Prostate gland (tissue), 2 donors: Measurements from ENCODE around the gene PSAT1.

Source experiments
- CTCF ChIP-seq, 4 experiments: fragments of 200-600 bp in 2 of 4; fragments of 450-650 bp in 2 of 4; sonication (generic) in 2 of 4; IDR thresholded peaks; 1 replicate in 3 of 4; 2 replicates in 1 of 4; pipeline ENCODE4 v1.5.1; 2016 to 2019; ENCODE audit warnings: antibody characterized with exemption in 4 of 4, mild to moderate bottlenecking in 2 of 4, moderate library complexity in 2 of 4
- POLR2A ChIP-seq: fragments of 450-650 bp; IDR thresholded peaks from one replicate; pipeline ENCODE4 v1.6.1; 2016; ENCODE audit warnings: antibody characterized with exemption, mild to moderate bottlenecking
- POLR2AphosphoS5 ChIP-seq: sonication (generic); formaldehyde crosslinking; IDR thresholded peaks from one replicate; pipeline ENCODE4 v1.6.1; 2017; ENCODE audit warnings: antibody characterized with exemption

DNA sequence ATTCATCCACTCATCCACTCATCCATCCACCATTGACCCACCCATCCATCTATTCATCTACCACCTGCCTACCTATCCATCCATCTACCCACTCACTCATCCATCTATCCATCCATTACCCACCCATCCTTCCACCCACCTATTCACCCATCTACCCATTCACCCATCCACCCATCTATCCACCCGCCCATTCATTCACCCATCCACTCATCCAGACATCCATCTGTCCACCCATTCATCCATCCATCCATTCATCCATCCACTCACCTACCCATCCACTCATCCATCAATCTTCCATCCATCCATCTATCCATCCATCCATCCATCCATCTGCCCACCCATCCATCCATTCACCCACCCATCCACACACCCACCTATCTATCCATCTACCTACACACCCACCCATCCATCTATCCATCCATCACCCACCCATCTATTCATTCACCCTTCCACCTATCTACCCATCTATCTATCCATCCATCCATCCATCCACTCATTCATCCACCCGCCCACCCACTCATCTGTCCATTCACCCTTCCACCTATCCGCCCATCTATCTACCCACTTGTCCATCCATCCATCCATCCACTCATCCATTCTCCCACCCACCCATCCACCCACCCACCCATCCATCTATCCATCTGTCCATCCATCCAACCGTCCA is 23.2 kb downstream of the PSAT1 start:
- TF ChIP-seq POLR2A (no peak), CTCF (IDR thresholded peaks at IDR 0.05) (no peak), POLR2AphosphoS5 (no peak)
